Lung (tissue), 12 donors: ENCODE data around the gene LRRFIP2. TPM values are rescaled to one million over a fixed set of nuclear protein-coding genes. Genes with fewer than 3 reads are reported as not detected.

Experiments
- ATAC-seq: fragments of 200-7000 bp; cut with Tn5 transposase; one replicate; pipeline ENCODE4 v1.9.1; 2020; ENCODE audit warnings: moderate number of reproducible peaks; ENCODE audit not compliant: insufficient read depth, low FRiP score
- DNase-seq, 3 donors: peaks; one replicate each; pipeline ENCODE4 v3.0.0-alpha.2; 2013 to 2017
- H3K27ac ChIP-seq, 2 donors: one replicate each; pipeline ENCODE4 v1.5.1; 2013; ENCODE audit warnings: mild to moderate bottlenecking in 2 of 2, moderate library complexity in 2 of 2, control low read depth in 1 of 2, inconsistent platforms in 1 of 2, low read depth in 1 of 2, low read length in 1 of 2
- H3K27me3 ChIP-seq, 3 donors: one replicate each; pipeline ENCODE4 v1.5.1; 2013; ENCODE audit warnings: low read length in 2 of 3; ENCODE audit not compliant: control insufficient read depth in 3 of 3, insufficient read depth in 3 of 3
- H3K36me3 ChIP-seq, 4 donors: one replicate each; pipeline ENCODE4 v1.5.1; 2013; ENCODE audit warnings: low read length in 4 of 4, mild to moderate bottlenecking in 1 of 4, moderate library complexity in 1 of 4; ENCODE audit not compliant: control insufficient read depth in 4 of 4, insufficient read depth in 4 of 4
- H3K4me1 ChIP-seq, 5 donors: one replicate each; pipeline ENCODE4 v1.5.1; 2013; ENCODE audit warnings: low read length in 5 of 5, mild to moderate bottlenecking in 2 of 5, moderate library complexity in 1 of 5; ENCODE audit not compliant: control insufficient read depth in 5 of 5, insufficient read depth in 5 of 5
- H3K4me3 ChIP-seq: one replicate; pipeline ENCODE4 v1.5.1; 2013; ENCODE audit warnings: mild to moderate bottlenecking, control low read depth, moderate library complexity
- H3K9ac ChIP-seq, 2 donors: one replicate each; pipeline ENCODE4 v1.5.1; 2013; ENCODE audit warnings: low read length in 2 of 2, control low read depth in 1 of 2; ENCODE audit not compliant: insufficient read depth in 1 of 2
- H3K9me3 ChIP-seq, 4 donors: one replicate each; pipeline ENCODE4 v1.5.1; 2013; ENCODE audit warnings: low read length in 3 of 4, mild to moderate bottlenecking in 1 of 4, moderate library complexity in 1 of 4; ENCODE audit not compliant: control insufficient read depth in 4 of 4, insufficient read depth in 3 of 4
- WGBS, 2 donors: extraction: QIAGEN DNeasy Blood & Tissue Kit; methylation state at CpG; one replicate each; pipeline ENCODE4 v1.1.7; 2013; 5-methylcytosine and 5-hydroxymethylcytosine counted together
- polyA plus RNA-seq, 2 donors: library from polyadenylated mRNA; stranded (reverse); fragments of 200-250 nt; gene quantifications; one replicate each; pipeline ENCODE4 v1.2.1, GENCODE V29; 2013
- total RNA-seq, 2 donors: library from RNA; depleted of rRNA in 1 of 2; stranded (reverse); fragments of >200 nt in 1 of 2; gene quantifications; one replicate each; pipeline ENCODE4 v1.2.1, GENCODE V29; 2014 to 2021
- TF ChIP-seq, protein P1 (sequence below): IDR thresholded peaks from 2 replicates; pipeline ENCODE4 v1.5.1; 2012; ENCODE audit warnings: mild to moderate bottlenecking; ENCODE audit errors: control extremely low read depth, extremely low read depth
- donor health status: control.
- donor health status: control.
- donor health status: Bipolar disorder and iron deficiency.
- donor health status: healthy.
- donor health status: DM: yes; HTN: yes; CAD: no.

LRRFIP2 gene
- total and polyA plus RNA-seq, 4 donors = 24.8 to 106 (median 44.6) TPM

DNA sequence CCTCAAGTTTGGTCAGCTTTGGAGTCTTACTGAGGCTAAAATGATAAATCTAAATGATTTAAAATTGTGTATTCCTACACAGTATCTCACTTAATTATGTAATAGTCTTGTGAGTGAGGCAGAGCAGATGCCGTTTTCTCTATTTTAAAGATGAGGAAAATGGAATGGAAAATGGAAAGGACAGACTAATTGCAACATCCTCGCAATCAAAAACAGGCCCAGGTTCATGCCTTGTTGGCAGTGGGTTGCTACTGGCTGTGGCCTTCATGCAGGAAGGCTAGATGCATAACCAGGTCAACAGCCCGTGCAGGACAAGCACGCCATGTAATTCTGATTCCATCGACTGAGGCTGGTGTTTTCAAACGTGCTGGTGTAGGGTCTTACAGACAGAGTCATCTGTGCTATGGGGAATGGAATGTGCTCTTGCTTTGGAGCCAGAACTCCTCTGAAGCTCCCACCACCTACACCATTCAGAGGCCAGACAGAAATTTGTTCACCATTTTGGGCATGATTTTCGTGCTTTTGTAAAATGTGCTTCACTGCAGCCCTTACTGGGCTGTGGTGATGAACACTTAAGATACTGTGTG, 143.2 kb downstream of the LRRFIP2 start:
- DNase-seq (peak in 2 of 3 donors; percentile 32 to 50), ATAC-seq (no peak)
- H3K9me3 ChIP-seq = peaks cover 0 to 5% (median under 1%) of the 10 kb centered on the region in 4 donors
- no peak overlapping the region for H3K4me3 ChIP-seq
- H3K9ac ChIP-seq = no peak overlapping the region
- H3K36me3 ChIP-seq = peaks cover 14 to 27% (median 24%) of the 10 kb centered on the region in 4 donors
- peaks cover 0 to 38% (median 22%) of the 10 kb centered on the region in 5 donors for H3K4me1 ChIP-seq
- TF ChIP-seq, protein P1, sequence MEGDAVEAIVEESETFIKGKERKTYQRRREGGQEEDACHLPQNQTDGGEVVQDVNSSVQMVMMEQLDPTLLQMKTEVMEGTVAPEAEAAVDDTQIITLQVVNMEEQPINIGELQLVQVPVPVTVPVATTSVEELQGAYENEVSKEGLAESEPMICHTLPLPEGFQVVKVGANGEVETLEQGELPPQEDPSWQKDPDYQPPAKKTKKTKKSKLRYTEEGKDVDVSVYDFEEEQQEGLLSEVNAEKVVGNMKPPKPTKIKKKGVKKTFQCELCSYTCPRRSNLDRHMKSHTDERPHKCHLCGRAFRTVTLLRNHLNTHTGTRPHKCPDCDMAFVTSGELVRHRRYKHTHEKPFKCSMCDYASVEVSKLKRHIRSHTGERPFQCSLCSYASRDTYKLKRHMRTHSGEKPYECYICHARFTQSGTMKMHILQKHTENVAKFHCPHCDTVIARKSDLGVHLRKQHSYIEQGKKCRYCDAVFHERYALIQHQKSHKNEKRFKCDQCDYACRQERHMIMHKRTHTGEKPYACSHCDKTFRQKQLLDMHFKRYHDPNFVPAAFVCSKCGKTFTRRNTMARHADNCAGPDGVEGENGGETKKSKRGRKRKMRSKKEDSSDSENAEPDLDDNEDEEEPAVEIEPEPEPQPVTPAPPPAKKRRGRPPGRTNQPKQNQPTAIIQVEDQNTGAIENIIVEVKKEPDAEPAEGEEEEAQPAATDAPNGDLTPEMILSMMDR = no peak
- H3K27me3 ChIP-seq = no peaks in the 10 kb centered on the region
- peak overlapping the region in 1 of 2 donors; percentile 95 for H3K27ac ChIP-seq
- WGBS, 2 donors = 80 to 86% methylated on average over 7 of the region's 7 CpGs

DNA sequence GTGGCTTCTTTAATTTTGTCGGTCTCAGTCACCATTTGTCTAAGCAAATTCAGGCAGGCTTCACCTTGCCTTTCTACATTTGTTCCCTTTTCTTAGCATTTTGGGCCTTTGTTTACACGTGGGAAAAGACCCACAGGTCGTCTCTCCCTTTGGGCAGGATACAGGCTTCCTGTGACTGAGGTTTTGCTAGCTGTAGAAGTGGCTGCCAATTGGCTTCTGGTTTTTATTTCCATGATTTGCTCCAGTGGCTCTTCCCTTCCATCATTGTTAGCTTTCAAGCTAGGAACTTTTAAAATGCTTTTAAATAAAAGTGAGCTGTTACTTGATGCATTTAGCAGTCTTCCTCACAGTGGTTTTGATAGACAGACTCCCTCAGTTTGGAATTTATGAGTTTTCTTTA, 143.8 kb downstream of the LRRFIP2 start:
- Histone ChIP-seq H3K27ac (peak overlapping the region in 1 of 2 donors; percentile 95), H3K4me1 (peaks cover 0 to 38% (median 22%) of the 10 kb centered on the region in 5 donors), H3K36me3 (peaks cover 12 to 26% (median 22%) of the 10 kb centered on the region in 4 donors)

DNA sequence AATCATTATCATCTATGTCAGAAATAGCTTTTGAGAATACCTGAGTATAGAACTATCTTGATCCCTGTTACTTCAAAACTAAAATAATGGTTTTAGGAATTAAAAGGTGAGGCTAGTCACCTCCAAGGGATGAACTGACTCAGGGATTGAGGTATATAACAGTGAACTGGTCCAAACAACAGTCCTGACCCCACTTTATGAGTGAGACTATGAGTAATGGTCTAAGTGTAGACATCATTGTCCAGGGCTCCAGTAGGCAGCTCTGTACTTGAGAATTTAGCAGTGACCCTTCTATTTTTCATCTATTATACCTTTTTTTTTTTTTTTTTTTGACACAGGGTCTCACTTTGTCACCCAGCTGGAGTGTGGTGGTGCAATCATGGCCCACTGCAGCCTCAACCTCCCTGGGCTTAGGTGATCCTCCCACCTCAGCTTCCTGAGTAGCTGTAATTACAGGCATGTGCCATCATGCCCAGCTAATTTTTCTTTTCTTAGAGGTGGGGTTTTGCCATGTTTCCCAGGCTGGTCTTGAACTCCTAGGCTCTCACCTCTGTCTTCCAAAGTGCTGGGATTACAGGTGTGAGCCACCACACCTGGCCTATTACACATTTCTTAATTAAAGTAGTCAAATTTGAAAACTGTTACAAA, 144.7 kb downstream of the LRRFIP2 start:
- Histone ChIP-seq H3K27ac (peak overlapping the region in 1 of 2 donors; percentile 95), H3K27me3 (no peaks in the 10 kb centered on the region), H3K9ac (no peak overlapping the region), H3K36me3 (peaks cover 12 to 26% (median 20%) of the 10 kb centered on the region in 4 donors), H3K4me3 (no peak overlapping the region), H3K9me3 (no peaks in the 10 kb centered on the region), H3K4me1 (peaks cover 0 to 38% (median 22%) of the 10 kb centered on the region in 5 donors)
- TF ChIP-seq, protein P1 = no peak
- no peak for ATAC-seq
- DNase-seq = no peak

More for the DNA sequence above, 143.8 kb downstream of the LRRFIP2 start:
- no peak overlapping the region for H3K4me3 ChIP-seq
- DNase-seq = peak in 2 of 3 donors; percentile 12 to 43
- no peak overlapping the region for H3K9ac ChIP-seq
- no peaks in the 10 kb centered on the region for H3K27me3 ChIP-seq
- TF ChIP-seq, protein P1 = no peak
- H3K9me3 ChIP-seq = no peaks in the 10 kb centered on the region
- ATAC-seq = no peak
- 41 to 48% methylated on average over 3 of the region's 3 CpGs for WGBS, 2 donors
